Tibial nerve (tissue), 4 donors: Measurements from ENCODE around the gene RASSF4. TPM values are rescaled to one million over a fixed set of nuclear protein-coding genes. Genes with fewer than 3 reads are reported as not detected.

Experiments used
- DNase-seq, 2 donors: peaks; one replicate each; pipeline ENCODE4 v3.0.0-alpha.2; 2019; ENCODE audit warnings: low spot score in 2 of 2
- H3K27ac ChIP-seq, 4 donors: fragments of 200-600 bp; sonication (generic) in 3 of 4; one replicate each; pipeline ENCODE4 v1.5.1; 2017 to 2019; ENCODE audit warnings: mild to moderate bottlenecking in 1 of 4
- H3K27me3 ChIP-seq, 2 donors: fragments of 200-600 bp; sonication (generic) in 1 of 2; one replicate each; pipeline versions ENCODE4 v1.5.1 to v1.6.0; 2017 to 2019
- H3K36me3 ChIP-seq, 3 donors: fragments of 200-600 bp; sonication (generic); one replicate each; pipeline ENCODE4 v1.5.1; 2018 to 2019
- H3K4me1 ChIP-seq, 4 donors: fragments of 200-600 bp; sonication (generic) in 3 of 4; one replicate each; pipeline ENCODE4 v1.5.1; 2017 to 2019
- H3K4me3 ChIP-seq, 4 donors: fragments of 200-600 bp; sonication (generic) in 3 of 4; one replicate each; pipeline ENCODE4 v1.5.1; 2017 to 2019; ENCODE audit warnings: mild to moderate bottlenecking in 1 of 4, moderate library complexity in 1 of 4
- H3K9me3 ChIP-seq, 4 donors: fragments of 200-600 bp; sonication (generic) in 3 of 4; one replicate each; pipeline ENCODE4 v1.5.1; 2017 to 2019
- CTCF ChIP-seq, 5 experiments: fragments of 200-600 bp in 3 of 5; fragments of 450-650 bp in 2 of 5; sonication (generic) in 3 of 5; IDR thresholded peaks; one replicate each; pipeline ENCODE4 v1.5.1; 2016 to 2019; ENCODE audit warnings: antibody characterized with exemption in 5 of 5, mild to moderate bottlenecking in 3 of 5, moderate library complexity in 2 of 5
- EP300 ChIP-seq, 2 donors: sonication (generic); formaldehyde crosslinking; IDR thresholded peaks; one replicate each; pipeline ENCODE4 v1.6.1; 2017; ENCODE audit warnings: antibody characterized with exemption in 2 of 2, mild to moderate bottlenecking in 1 of 2
- POLR2A ChIP-seq, 2 donors: fragments of 450-650 bp; IDR thresholded peaks; one replicate each; pipeline ENCODE4 v1.6.1; 2017; ENCODE audit warnings: antibody characterized with exemption in 2 of 2, mild to moderate bottlenecking in 2 of 2, moderate library complexity in 2 of 2
- WGBS, 2 donors: methylation state at CpG; one replicate each; pipeline ENCODE4 v1.1.5; 2018; 5-methylcytosine and 5-hydroxymethylcytosine counted together
- total RNA-seq, 4 donors: library from RNA; depleted of rRNA; stranded (reverse); fragments of >200 nt; gene quantifications; one replicate each; pipeline ENCODE4 v1.1.0, GENCODE V29; 2016

RASSF4 gene
- total RNA-seq, 4 donors from 2014 or later: 153 to 275 (median 185) TPM

- 93 to 98% methylated on average over 5 of the region's 5 CpGs for WGBS, 2 donors
- Histone ChIP-seq H3K4me3 (no peak overlapping the region), H3K4me1 (no peaks in the 10 kb centered on the region), H3K36me3 (peaks cover 0 to 24% (median 0%) of the 10 kb centered on the region in 3 donors), H3K27me3 (no peaks in the 10 kb centered on the region), H3K9me3 (no peaks in the 10 kb centered on the region), H3K27ac (no peak overlapping the region)
- no peak for DNase-seq
- TF ChIP-seq EP300 (IDR thresholded peaks at IDR 0.05): no peak
- no peak for TF ChIP-seq POLR2A (IDR thresholded peaks at IDR 0.05)
- no peak for TF ChIP-seq CTCF (IDR thresholded peaks at IDR 0.05)
Measured at GRCh38 chr10:44921061-44921460, 38.5 kb upstream of the RASSF4 start.

- H3K4me3 ChIP-seq: no peak overlapping the region
- peaks cover 0 to 24% (median 0%) of the 10 kb centered on the region in 3 donors for H3K36me3 ChIP-seq
- 100% methylated on average over 1 to 2 of the region's 3 CpGs for WGBS, 2 donors
- no peaks in the 10 kb centered on the region for H3K9me3 ChIP-seq
- DNase-seq: no peak
- H3K4me1 ChIP-seq: peaks cover 0 to under 1% (median 0%) of the 10 kb centered on the region in 4 donors
- TF ChIP-seq EP300 (IDR thresholded peaks at IDR 0.05) (no peak), POLR2A (IDR thresholded peaks at IDR 0.05) (no peak), CTCF (IDR thresholded peaks at IDR 0.05) (no peak)
- no peaks in the 10 kb centered on the region for H3K27me3 ChIP-seq
- no peak overlapping the region for H3K27ac ChIP-seq
Measured at GRCh38 chr10:44921506-44921905, 38.1 kb upstream of the RASSF4 start.

- Histone ChIP-seq H3K36me3 (peaks cover 0 to 24% (median 0%) of the 10 kb centered on the region in 3 donors), H3K27ac (no peak overlapping the region), H3K9me3 (no peaks in the 10 kb centered on the region), H3K27me3 (no peaks in the 10 kb centered on the region), H3K4me1 (peaks cover 0 to 6% (median 0%) of the 10 kb centered on the region in 4 donors), H3K4me3 (no peak overlapping the region)
- TF ChIP-seq POLR2A (IDR thresholded peaks at IDR 0.05) (no peak), CTCF (IDR thresholded peaks at IDR 0.05) (no peak), EP300 (IDR thresholded peaks at IDR 0.05) (no peak)
- DNase-seq: no peak
- WGBS, 2 donors: 97% methylated on average over 5 of the region's 5 CpGs
Measured at GRCh38 chr10:44922021-44922420, 37.6 kb upstream of the RASSF4 start.

GRCh38 chr10:44922796-44923545, 36.6 kb upstream of the RASSF4 start:
- H3K27ac ChIP-seq: no peak overlapping the region
- TF ChIP-seq CTCF (IDR thresholded peaks at IDR 0.05) (no peak), POLR2A (IDR thresholded peaks at IDR 0.05) (no peak), EP300 (IDR thresholded peaks at IDR 0.05) (no peak)
- H3K4me1 ChIP-seq: peaks cover 0 to 7% (median 0%) of the 10 kb centered on the region in 4 donors
- peaks cover 0 to 19% (median 0%) of the 10 kb centered on the region in 3 donors for H3K36me3 ChIP-seq
- no peaks in the 10 kb centered on the region for H3K27me3 ChIP-seq
- no peak for DNase-seq
- H3K4me3 ChIP-seq: no peak overlapping the region
- 87 to 89% methylated on average over 7 of the region's 7 CpGs for WGBS, 2 donors
- H3K9me3 ChIP-seq: no peaks in the 10 kb centered on the region

GRCh38 chr10:44923611-44924010, 36.0 kb upstream of the RASSF4 start:
- no peak for DNase-seq
- H3K9me3 ChIP-seq: no peaks in the 10 kb centered on the region
- peaks cover 0 to 15% (median 0%) of the 10 kb centered on the region in 3 donors for H3K36me3 ChIP-seq
- H3K27me3 ChIP-seq: no peaks in the 10 kb centered on the region
- 90 to 92% methylated on average over 3 of the region's 3 CpGs for WGBS, 2 donors
- no peak for TF ChIP-seq EP300 (IDR thresholded peaks at IDR 0.05)
- no peak for TF ChIP-seq CTCF (IDR thresholded peaks at IDR 0.05)
- TF ChIP-seq POLR2A (IDR thresholded peaks at IDR 0.05): no peak
- H3K4me1 ChIP-seq: peaks cover 0 to 7% (median 0%) of the 10 kb centered on the region in 4 donors
- H3K27ac ChIP-seq: no peak overlapping the region
- H3K4me3 ChIP-seq: no peak overlapping the region
